IMR-90 (cell line): ENCODE results near the gene NPTX1. TPM values are rescaled to one million over a fixed set of nuclear protein-coding genes. Genes with fewer than 3 reads are reported as not detected.

ENCODE experiments used
- ATAC-seq: fragments of 200-7000 bp; cut with Tn5 transposase; 2 replicates; pipeline ENCODE4 v1.9.1; 2020; ENCODE audit warnings: low read depth, mild to moderate bottlenecking, moderate library complexity
- BruUV-seq: library from RNA; stranded (reverse); fragments of 400-500 nt; replicated peaks from 2 replicates; lab custom pipeline; 2021; lab: Mats Ljungman, UMichigan
- CTCF ChIA-PET: fragments of 300-600 bp; formaldehyde crosslinking; extraction: SDS; loops from one replicate; lab custom pipeline; 2021; ENCODE audit warnings: antibody characterized with exemption; lab: Yijun Ruan, JAX
- POLR2A ChIA-PET: fragments of 300-600 bp; sonication (Branson Sonifier 250); formaldehyde crosslinking; loops from one replicate; lab custom pipeline; 2022; ENCODE audit warnings: antibody characterized with exemption; ENCODE audit not compliant: unreplicated experiment; lab: Charles Lee
- DNase-seq: peaks from one replicate; pipeline ENCODE4 v3.0.0; 2013
- H2AFZ ChIP-seq: replicated peaks from 2 replicates; pipeline ENCODE3; 2013; ENCODE audit warnings: low read length, mild to moderate bottlenecking; ENCODE audit not compliant: poor library complexity
- H2AK5ac ChIP-seq: 2 replicates; pipeline ENCODE4 v1.6.1; 2013; ENCODE audit warnings: low read depth, low read length, inconsistent platforms
- H2AK9ac ChIP-seq: replicated peaks from 2 replicates; pipeline ENCODE3; 2013; ENCODE audit warnings: mild to moderate bottlenecking, low read depth, low read length, moderate library complexity; ENCODE audit not compliant: poor library complexity
- H2BK120ac ChIP-seq: 2 replicates; pipeline ENCODE4 v1.6.1; 2013; ENCODE audit warnings: low read depth, low read length, inconsistent platforms
- H2BK15ac ChIP-seq: 3 replicates; pipeline ENCODE4 v1.6.1; 2013; ENCODE audit warnings: low read depth, low read length, inconsistent platforms
- H2BK20ac ChIP-seq: 2 replicates; pipeline ENCODE4 v1.6.1; 2013; ENCODE audit warnings: low read depth, mild to moderate bottlenecking, inconsistent platforms, low read length, moderate library complexity
- H2BK5ac ChIP-seq: 2 replicates; pipeline ENCODE4 v1.6.1; 2013; ENCODE audit warnings: mild to moderate bottlenecking, low read depth, low read length, inconsistent platforms; ENCODE audit not compliant: poor library complexity, severe bottlenecking
- H3K14ac ChIP-seq: replicated peaks from 2 replicates; pipeline ENCODE4 v1.6.1; 2013; ENCODE audit warnings: low read depth, low read length, inconsistent platforms
- H3K18ac ChIP-seq: 2 replicates; pipeline ENCODE4 v1.6.1; 2013; ENCODE audit warnings: low read depth, low read length, control low read depth
- H3K23ac ChIP-seq: 2 replicates; pipeline ENCODE4 v1.6.1; 2013; ENCODE audit warnings: low read depth, low read length, inconsistent platforms
- H3K27ac ChIP-seq: 2 replicates; pipeline ENCODE4 v1.5.1; 2013; ENCODE audit warnings: mild to moderate bottlenecking, control low read depth, low read length; ENCODE audit not compliant: insufficient read depth
- H3K27me3 ChIP-seq: 2 replicates; pipeline ENCODE4 v1.6.1; 2013; ENCODE audit warnings: low read length; ENCODE audit not compliant: control insufficient read depth, insufficient read depth
- H3K36me3 ChIP-seq: 2 replicates; pipeline ENCODE4 v1.6.1; 2013; ENCODE audit warnings: low read length, mixed read lengths; ENCODE audit not compliant: control insufficient read depth, insufficient read depth
- H3K4ac ChIP-seq: 2 replicates; pipeline ENCODE4 v1.6.1; 2013; ENCODE audit warnings: low read depth, low read length, inconsistent platforms
- H3K4me1 ChIP-seq: 2 replicates; pipeline ENCODE4 v1.6.1; 2013; ENCODE audit warnings: low read length, mixed read lengths; ENCODE audit not compliant: control insufficient read depth, insufficient read depth
- H3K4me2 ChIP-seq: 2 replicates; pipeline ENCODE4 v1.6.1; 2013; ENCODE audit warnings: low read depth, mild to moderate bottlenecking, control low read depth, low read length, moderate library complexity
- H3K4me3 ChIP-seq: 2 replicates; pipeline ENCODE4 v1.5.1; 2013; ENCODE audit warnings: low read depth, mild to moderate bottlenecking, control low read depth, low read length, moderate library complexity; ENCODE audit not compliant: insufficient read depth
- H3K56ac ChIP-seq: 2 replicates; pipeline ENCODE4 v1.6.1; 2013; ENCODE audit warnings: low read length, inconsistent platforms; ENCODE audit not compliant: insufficient read depth; ENCODE audit errors: extremely low read depth
- H3K79me1 ChIP-seq, 2 experiments: 2 replicates each; pipeline ENCODE4 v1.6.1; 2013; ENCODE audit warnings: low read length in 2 of 2, inconsistent platforms in 1 of 2, low read depth in 1 of 2
- H3K9ac ChIP-seq: 2 replicates; pipeline ENCODE4 v1.6.1; 2013; ENCODE audit warnings: low read depth, low read length, control low read depth
- H3K9me1 ChIP-seq: 2 replicates; pipeline ENCODE4 v1.6.1; 2013; ENCODE audit warnings: low read length, inconsistent platforms; ENCODE audit not compliant: insufficient read depth
- H3K9me3 ChIP-seq: 2 replicates; pipeline ENCODE4 v1.6.1; 2013; ENCODE audit warnings: low read length; ENCODE audit not compliant: control insufficient read depth, insufficient read depth
- H4K20me1 ChIP-seq: 2 replicates; pipeline ENCODE4 v1.6.1; 2013; ENCODE audit warnings: low read length, inconsistent platforms; ENCODE audit not compliant: insufficient read depth
- H4K5ac ChIP-seq: 2 replicates; pipeline ENCODE4 v1.6.1; 2013; ENCODE audit warnings: mild to moderate bottlenecking, low read depth, low read length, control low read depth
- H4K8ac ChIP-seq, 2 experiments: 2 replicates each; pipeline ENCODE4 v1.6.1; 2013; ENCODE audit warnings: low read depth in 2 of 2, low read length in 2 of 2, control low read depth in 1 of 2, inconsistent platforms in 1 of 2
- H4K91ac ChIP-seq: 2 replicates; pipeline ENCODE4 v1.6.1; 2013; ENCODE audit warnings: low read depth, low read length, inconsistent platforms; ENCODE audit not compliant: insufficient read depth
- CTCF ChIP-seq: conservative IDR thresholded peaks from 2 replicates; pipeline ENCODE4 v1.5.1; 2012; ENCODE audit warnings: mild to moderate bottlenecking, low read depth, low read length, improper control_type of control experiment
- FOS ChIP-seq: fragments of 150-350 bp; IDR thresholded peaks from 2 replicates; pipeline ENCODE4 v1.6.1; 2016; ENCODE audit warnings: low read depth, low read length
- POLR2A ChIP-seq: IDR thresholded peaks from 2 replicates; pipeline ENCODE4 v1.6.1; 2012; ENCODE audit warnings: mild to moderate bottlenecking, low read depth, low read length
- RFX5 ChIP-seq: IDR thresholded peaks from 2 replicates; pipeline ENCODE4 v1.8.0; 2012; ENCODE audit warnings: low read depth, mild to moderate bottlenecking, low read length, moderate library complexity
- WGBS, 2 experiments: methylation state at CpG; one replicate each; pipeline versions ENCODE4 v1.1.5 to v1.1.7; 2013; ENCODE audit warnings: missing lambda C conversion rate in 2 of 2; ENCODE audit not compliant: insufficient read length in 1 of 2; ENCODE audit errors: extremely low coverage in 2 of 2; 5-methylcytosine and 5-hydroxymethylcytosine counted together
- dilution Hi-C: fragments of 300-500 bp; cut with HindIII; formaldehyde crosslinking; loops from one replicate; pipeline ENCODE4 v1.14.3; 2018; ENCODE audit warnings: low sequenced_read_pairs; ENCODE audit not compliant: unreplicated experiment
- in situ Hi-C: fragments of 300-500 bp; cut with MboI; formaldehyde crosslinking; loops from 3 replicates; pipeline ENCODE4 v1.14.3; 2019; ENCODE audit warnings: low sequenced_read_pairs, inconsistent platforms, mixed read lengths
- intact Hi-C: fragments of 100-400 bp; cut with micrococcal nuclease; formaldehyde crosslinking; loops from 2 replicates; pipeline ENCODE4 v1.10.0; 2022
- polyA plus RNA-seq, 3 experiments: library from polyadenylated mRNA; depleted of rRNA; stranded (reverse); fragments of >200 nt; gene quantifications; 2 replicates each; pipeline ENCODE4 v1.2.3, GENCODE V29; 2012; ENCODE audit warnings: low replicate concordance in 1 of 3
- total RNA-seq: library from RNA; depleted of rRNA; stranded (reverse); fragments of >200 nt; gene quantifications from 2 replicates; pipeline ENCODE4 v1.2.3, GENCODE V29; 2012

NPTX1 gene
- total and polyA plus RNA-seq, 2 of the 4 experiments (the other 2 are of a cell fraction), result 20.8 to 39.5 TPM

GRCh38 chr17:80445726-80446110, 30.7 kb downstream of the NPTX1 start:
- no peak for TF ChIP-seq FOS
- no peak for TF ChIP-seq CTCF
- no peak for TF ChIP-seq RFX5
- no peak for TF ChIP-seq POLR2A
- Histone ChIP-seq H3K4me3 (no peak overlapping the region), H3K4me2 (no peak overlapping the region), H3K79me1 (0 out of 4 replicates have a peak, but pooled peaks cover 0 to 3% of the 10 kb centered on the region in 2 experiments), H2BK5ac (no peak overlapping the region), H3K36me3 (no peaks in the 10 kb centered on the region), H2BK120ac (no peak overlapping the region), H3K9me1 (peaks cover 3% of the 10 kb centered on the region; the same call in 1 of the 2 replicates), H3K9me3 (no peaks in the 10 kb centered on the region), H3K23ac (no peak overlapping the region), H3K9ac (no peak overlapping the region), H4K8ac (no peak overlapping the region), H4K5ac (no peak overlapping the region), H3K4ac (no peak overlapping the region), H3K27ac (no peak overlapping the region), H4K20me1 (no peaks in the 10 kb centered on the region; the same call in none of the 2 replicates), H3K56ac (no peak overlapping the region), H3K4me1 (peaks cover 17% of the 10 kb centered on the region), H2AFZ (no peak overlapping the region), H3K18ac (no peak overlapping the region), H3K14ac (no peak overlapping the region), H2BK15ac (no peak overlapping the region), H2AK5ac (no peak overlapping the region), H4K91ac (no peak overlapping the region), H3K27me3 (peaks cover 11% of the 10 kb centered on the region; the same call in 1 of the 2 replicates), H2BK20ac (no peak overlapping the region), H2AK9ac (peak overlapping the region; percentile 55)
- intact Hi-C loops (no loop called here), dilution Hi-C loops (no loop called here), in situ Hi-C loops (no loop called here)
- no peak for DNase-seq
- POLR2A ChIA-PET, result no interaction called here
- ATAC-seq, result no peak
- no CpG with 5 or more reads among the region's 10 CpGs for WGBS, 2 experiments
- no TSS peak for BruUV-seq
- CTCF ChIA-PET, result no interaction called here
